ENCODE measurements around the gene PCDH12. TPM values are rescaled to one million over a fixed set of nuclear protein-coding genes. Genes with fewer than 3 reads are reported as not detected.

PCDH12 gene
- total RNA-seq, 1 donor from 2014 or later = 0.61 TPM

- no peak for TF ChIP-seq CTCF (conservative IDR thresholded peaks at IDR 0.05)
- no peaks in the 10 kb centered on the region for H3K9me3 Mint-ChIP-seq
Measured at GRCh38 chr5:141950207-141951005, 7.6 kb downstream of the PCDH12 start.

GRCh38 chr5:141949511-141949910, 8.5 kb downstream of the PCDH12 start:
- no peaks in the 10 kb centered on the region for H3K27me3 Mint-ChIP-seq (ENCODE audit: low read depth)
- no peaks in the 10 kb centered on the region for H3K36me3 Mint-ChIP-seq (ENCODE audit: low read depth)
- no peak for TF ChIP-seq CTCF (conservative IDR thresholded peaks at IDR 0.05)
- DNase-seq (ENCODE audit: low read depth, low spot score) = no peak
- H3K27ac Mint-ChIP-seq (ENCODE audit: unreplicated experiment) = no peak overlapping the region
- no peak overlapping the region for H3K4me3 Mint-ChIP-seq
- H3K4me1 Mint-ChIP-seq = peaks cover 29% of the 10 kb centered on the region
- no peaks in the 10 kb centered on the region for H3K9me3 Mint-ChIP-seq

More at GRCh38 chr5:141950207-141951005, 7.6 kb downstream of the PCDH12 start:
- no peak for DNase-seq (ENCODE audit: low read depth, low spot score)
- Mint-ChIP-seq H3K36me3 (ENCODE audit: low read depth) (no peaks in the 10 kb centered on the region), H3K27ac (ENCODE audit: unreplicated experiment) (no peak overlapping the region), H3K4me3 (no peak overlapping the region), H3K4me1 (peaks cover 27% of the 10 kb centered on the region), H3K27me3 (ENCODE audit: low read depth) (no peaks in the 10 kb centered on the region)

- TF ChIP-seq CTCF (conservative IDR thresholded peaks at IDR 0.05) = no peak
- Mint-ChIP-seq H3K9me3 (no peaks in the 10 kb centered on the region), H3K4me3 (no peak overlapping the region), H3K4me1 (peaks cover 29% of the 10 kb centered on the region), H3K36me3 (ENCODE audit: low read depth) (no peaks in the 10 kb centered on the region), H3K27ac (ENCODE audit: unreplicated experiment) (no peak overlapping the region), H3K27me3 (ENCODE audit: low read depth) (no peaks in the 10 kb centered on the region)
- DNase-seq (ENCODE audit: low read depth, low spot score) = no peak
Measured at GRCh38 chr5:141948812-141949211, 9.2 kb downstream of the PCDH12 start.

GRCh38 chr5:141947316-141947715, 10.7 kb downstream of the PCDH12 start:
- peaks cover 25% of the 10 kb centered on the region for H3K4me1 Mint-ChIP-seq
- no peaks in the 10 kb centered on the region for H3K9me3 Mint-ChIP-seq
- no peak for TF ChIP-seq CTCF (conservative IDR thresholded peaks at IDR 0.05)
- no peak for DNase-seq (ENCODE audit: low read depth, low spot score)
- H3K27ac Mint-ChIP-seq (ENCODE audit: unreplicated experiment) = no peak overlapping the region
- no peaks in the 10 kb centered on the region for H3K27me3 Mint-ChIP-seq (ENCODE audit: low read depth)
- H3K36me3 Mint-ChIP-seq (ENCODE audit: low read depth) = no peaks in the 10 kb centered on the region
- no peak overlapping the region for H3K4me3 Mint-ChIP-seq

- peaks cover 14% of the 10 kb centered on the region for H3K4me1 Mint-ChIP-seq
- no peak for TF ChIP-seq CTCF (conservative IDR thresholded peaks at IDR 0.05)
- H3K4me3 Mint-ChIP-seq = no peak overlapping the region
- peak overlapping the region; percentile 90 for H3K27ac Mint-ChIP-seq (ENCODE audit: unreplicated experiment)
- no peaks in the 10 kb centered on the region for H3K36me3 Mint-ChIP-seq (ENCODE audit: low read depth)
- no peak for DNase-seq (ENCODE audit: low read depth, low spot score)
- no peaks in the 10 kb centered on the region for H3K9me3 Mint-ChIP-seq
- H3K27me3 Mint-ChIP-seq (ENCODE audit: low read depth) = no peaks in the 10 kb centered on the region
Measured at GRCh38 chr5:141945511-141946051, 12.4 kb downstream of the PCDH12 start.
